DND-41 (cell line): ENCODE results near the gene S100A4.

Source experiments
- ATAC-seq: fragments of 200-7000 bp; cut with Tn5 transposase; 3 replicates; pipeline ENCODE4 v1.9.1; 2021; ENCODE audit warnings: low read depth; ENCODE audit not compliant: insufficient read depth
- DNase-seq: peaks from one replicate; pipeline ENCODE4 v3.0.0-alpha.2; 2020
- H2AFZ ChIP-seq: 2 replicates; pipeline ENCODE4 v1.6.0; 2012; ENCODE audit warnings: low read depth, low read length
- H3K27ac ChIP-seq: 2 replicates; pipeline ENCODE4 v1.5.1; 2012; ENCODE audit warnings: low read length, inconsistent platforms
- H3K27me3 ChIP-seq: fragments of 200-600 bp; sonication (generic); 2 replicates; pipeline ENCODE4 v1.6.0; 2012; ENCODE audit warnings: low read length, mild to moderate bottlenecking, inconsistent platforms; ENCODE audit not compliant: insufficient read depth, poor library complexity
- H3K36me3 ChIP-seq: 2 replicates; pipeline ENCODE4 v1.5.1; 2012; ENCODE audit warnings: low read length, inconsistent platforms; ENCODE audit not compliant: insufficient read depth
- H3K4me1 ChIP-seq: 2 replicates; pipeline ENCODE4 v1.5.1; 2012; ENCODE audit warnings: mild to moderate bottlenecking, low read length; ENCODE audit not compliant: insufficient read depth
- H3K4me2 ChIP-seq: 2 replicates; pipeline ENCODE4 v1.6.0; 2012; ENCODE audit warnings: mild to moderate bottlenecking, moderate library complexity, low read length, inconsistent platforms; ENCODE audit not compliant: insufficient read depth
- H3K4me3 ChIP-seq, 2 experiments: fragments of 200-600 bp in 1 of 2; shearing (Covaris generic) in 1 of 2; 2 replicates each; pipeline ENCODE4 v1.5.1; 2012 to 2016; ENCODE audit warnings: inconsistent platforms in 2 of 2, low read length in 2 of 2, mild to moderate bottlenecking in 2 of 2, low read depth in 1 of 2, moderate library complexity in 1 of 2
- H3K79me2 ChIP-seq: 2 replicates; pipeline ENCODE4 v1.6.0; 2012; ENCODE audit warnings: low read length, inconsistent platforms; ENCODE audit not compliant: insufficient read depth
- H3K9ac ChIP-seq: 2 replicates; pipeline ENCODE4 v1.6.0; 2012; ENCODE audit warnings: low read depth, mild to moderate bottlenecking, inconsistent platforms, low read length, moderate library complexity
- H3K9me3 ChIP-seq: 2 replicates; pipeline ENCODE4 v1.5.1; 2012; ENCODE audit warnings: low read length, moderate library complexity, mild to moderate bottlenecking, inconsistent platforms; ENCODE audit not compliant: insufficient read depth, severe bottlenecking
- H4K20me1 ChIP-seq: 2 replicates; pipeline ENCODE4 v1.6.0; 2012; ENCODE audit warnings: low read length; ENCODE audit not compliant: insufficient read depth
- CTCF ChIP-seq: IDR thresholded peaks from 2 replicates; pipeline ENCODE4 v1.5.1; 2012; ENCODE audit warnings: borderline replicate concordance, low read length, moderate library complexity, mild to moderate bottlenecking; ENCODE audit not compliant: poor library complexity, severe bottlenecking; ENCODE audit errors: extremely low read depth
- EZH2 ChIP-seq: IDR thresholded peaks from 3 replicates; pipeline ENCODE4 v1.6.1; 2012; ENCODE audit warnings: borderline replicate concordance, low read depth, mild to moderate bottlenecking, moderate library complexity, low read length, inconsistent platforms; ENCODE audit not compliant: severe bottlenecking

Gene S100A4

GRCh38 chr1:153543736-153544135 is 1.9 kb downstream of the S100A4 start:
- no peaks in the 10 kb centered on the region for H3K36me3 ChIP-seq
- H3K4me2 ChIP-seq: no peak overlapping the region
- DNase-seq (no peak), ATAC-seq (no peak)
- H3K79me2 ChIP-seq: no peaks in the 10 kb centered on the region
- no peaks in the 10 kb centered on the region for H3K27me3 ChIP-seq
- H4K20me1 ChIP-seq: no peaks in the 10 kb centered on the region
- peaks cover 73% of the 10 kb centered on the region for H3K4me1 ChIP-seq
- H3K27ac ChIP-seq: 0 out of 2 replicates have a peak overlapping the region, but pooled peaks have one; percentile 18
- H2AFZ ChIP-seq: no peak overlapping the region
- no peaks in the 10 kb centered on the region for H3K9me3 ChIP-seq
- no peak overlapping the region for H3K4me3 ChIP-seq
- H3K9ac ChIP-seq: no peak overlapping the region
- TF ChIP-seq CTCF (no peak), EZH2 (no peak)

- Histone ChIP-seq H2AFZ (no peak overlapping the region), H3K9ac (no peak overlapping the region), H3K27ac (0 out of 2 replicates have a peak overlapping the region, but pooled peaks have one; percentile 13), H3K9me3 (no peaks in the 10 kb centered on the region), H3K27me3 (no peaks in the 10 kb centered on the region), H3K79me2 (no peaks in the 10 kb centered on the region), H3K4me3 (no peak overlapping the region), H3K4me1 (peaks cover 73% of the 10 kb centered on the region), H3K4me2 (no peak overlapping the region), H3K36me3 (no peaks in the 10 kb centered on the region), H4K20me1 (no peaks in the 10 kb centered on the region)
- DNase-seq (no peak), ATAC-seq (no peak)
- TF ChIP-seq EZH2 (no peak), CTCF (no peak)
Observed at GRCh38 chr1:153542956-153543711, 2.5 kb downstream of the S100A4 start.

- no peaks in the 10 kb centered on the region for H3K9me3 ChIP-seq
- no peak overlapping the region for H3K4me2 ChIP-seq
- H3K36me3 ChIP-seq: no peaks in the 10 kb centered on the region
- peaks cover 73% of the 10 kb centered on the region for H3K4me1 ChIP-seq
- no peaks in the 10 kb centered on the region for H4K20me1 ChIP-seq
- no peaks in the 10 kb centered on the region for H3K79me2 ChIP-seq
- TF ChIP-seq EZH2 (no peak), CTCF (no peak)
- ATAC-seq: no peak
- H3K9ac ChIP-seq: no peak overlapping the region
- no peaks in the 10 kb centered on the region for H3K27me3 ChIP-seq
- H3K4me3 ChIP-seq: no peak overlapping the region
- peak overlapping the region; percentile 78 for H3K27ac ChIP-seq
- H2AFZ ChIP-seq: no peak overlapping the region
- DNase-seq: no peak
Observed at GRCh38 chr1:153541641-153542590, 3.7 kb downstream of the S100A4 start.
